Neural cell (in vitro differentiated cells): ENCODE data around the gene LPAR5. TPM values are rescaled to one million over a fixed set of nuclear protein-coding genes. Genes with fewer than 3 reads are reported as not detected.
"Not testable (repeated sequence)": the region's sequence is repeated elsewhere in the genome, so short reads cannot be mapped to it uniquely, and the experiment has no call there.

Source experiments
- H2AFZ ChIP-seq: fragments of 200-600, 300-800 bp; sonication (generic), shearing (Covaris generic); 2 replicates; pipeline ENCODE4 v1.6.0; 2014; ENCODE audit warnings: low read depth, mild to moderate bottlenecking, antibody characterized with exemption, low read length, moderate library complexity
- H3F3A ChIP-seq: fragments of 200-600 bp; shearing (Covaris generic); 2 replicates; pipeline ENCODE4 v1.6.1; 2016; ENCODE audit warnings: mild to moderate bottlenecking, moderate library complexity, mixed read lengths, antibody characterized with exemption, low read length; ENCODE audit not compliant: insufficient read depth, poor library complexity, severe bottlenecking
- H3K27ac ChIP-seq: fragments of 200-600, 300-800 bp; sonication (generic), shearing (Covaris generic); 2 replicates; pipeline ENCODE4 v1.5.1; 2014; ENCODE audit warnings: mild to moderate bottlenecking, low read length, moderate library complexity
- H3K27me3 ChIP-seq: fragments of 300-800, 200-600 bp; sonication (generic), shearing (Covaris generic); 2 replicates; pipeline ENCODE4 v1.6.0; 2014; ENCODE audit warnings: mild to moderate bottlenecking, low read depth, low read length, moderate library complexity; ENCODE audit not compliant: insufficient read depth
- H3K36me3 ChIP-seq: fragments of 300-800, 200-600 bp; sonication (generic), shearing (Covaris generic); 2 replicates; pipeline ENCODE4 v1.5.1; 2014; ENCODE audit warnings: mild to moderate bottlenecking, antibody characterized with exemption, low read length, moderate library complexity; ENCODE audit not compliant: insufficient read depth
- H3K4me2 ChIP-seq: fragments of 300-800, 200-600 bp; sonication (generic), shearing (Covaris generic); 2 replicates; pipeline ENCODE4 v1.6.0; 2014; ENCODE audit warnings: mild to moderate bottlenecking, low read length
- H3K4me3 ChIP-seq: fragments of 300-800, 200-600 bp; sonication (generic), shearing (Covaris generic); 2 replicates; pipeline ENCODE4 v1.5.1; 2014; ENCODE audit warnings: mild to moderate bottlenecking, low read length, moderate library complexity
- H3K79me2 ChIP-seq: fragments of 200-600 bp; shearing (Covaris generic); replicated peaks from 2 replicates; pipeline ENCODE4 v1.6.0; 2014; ENCODE audit warnings: mild to moderate bottlenecking, low read length, moderate library complexity; ENCODE audit not compliant: insufficient read depth
- H3K9ac ChIP-seq: fragments of 300-800, 200-600 bp; sonication (generic), shearing (Covaris generic); 2 replicates; pipeline ENCODE4 v1.6.1; 2016; ENCODE audit warnings: mild to moderate bottlenecking, low read length, mixed read lengths
- H3K9me2 ChIP-seq: fragments of 200-600 bp; shearing (Covaris generic); 2 replicates; pipeline ENCODE4 v1.6.1; 2016; ENCODE audit warnings: mild to moderate bottlenecking, low read length, mixed read lengths; ENCODE audit not compliant: insufficient read depth
- H3K9me3 ChIP-seq: fragments of 200-600, 300-800 bp; sonication (generic), shearing (Covaris generic); 2 replicates; pipeline ENCODE4 v1.6.1; 2016; ENCODE audit warnings: mild to moderate bottlenecking, mixed run types, low read length, moderate library complexity, mixed read lengths
- H4K20me1 ChIP-seq: fragments of 200-600 bp; shearing (Covaris generic); 2 replicates; pipeline ENCODE4 v1.6.1; 2016; ENCODE audit warnings: mild to moderate bottlenecking, mixed run types; ENCODE audit not compliant: insufficient read depth
- EP300 ChIP-seq: fragments of 450-650 bp; conservative IDR thresholded peaks from 2 replicates; pipeline ENCODE4 v1.6.1; 2014; ENCODE audit warnings: antibody characterized with exemption, mild to moderate bottlenecking, moderate library complexity; ENCODE audit not compliant: poor library complexity, severe bottlenecking
- EZH2 ChIP-seq: fragments of 200-600, 300-800 bp; shearing (Covaris generic), sonication (generic); IDR thresholded peaks from 2 replicates; pipeline ENCODE4 v1.6.1; 2014; ENCODE audit warnings: antibody characterized with exemption, low read length, borderline replicate concordance, mild to moderate bottlenecking; ENCODE audit not compliant: insufficient read depth, poor library complexity, severe bottlenecking
- MXI1 ChIP-seq: fragments of 450-650 bp; conservative IDR thresholded peaks from 2 replicates; pipeline ENCODE4 v1.6.1; 2014; ENCODE audit warnings: antibody characterized with exemption, mild to moderate bottlenecking; ENCODE audit not compliant: poor library complexity, severe bottlenecking
- POLR2AphosphoS5 ChIP-seq: IDR thresholded peaks from 2 replicates; pipeline ENCODE4 v1.6.1; 2012
- RAD21 ChIP-seq: fragments of 450-650 bp; conservative IDR thresholded peaks from 2 replicates; pipeline ENCODE4 v1.6.1; 2014; ENCODE audit warnings: antibody characterized with exemption, mild to moderate bottlenecking, moderate library complexity
- REST ChIP-seq: IDR thresholded peaks from 2 replicates; pipeline ENCODE4 v1.6.1; 2012; ENCODE audit warnings: borderline replicate concordance
- SMC3 ChIP-seq: fragments of 450-650 bp; conservative IDR thresholded peaks from 2 replicates; pipeline ENCODE4 v1.6.1; 2014; ENCODE audit warnings: antibody characterized with exemption, mild to moderate bottlenecking, moderate library complexity; ENCODE audit not compliant: poor library complexity
- TAF1 ChIP-seq: IDR thresholded peaks from 2 replicates; pipeline ENCODE4 v1.6.1; 2012; ENCODE audit warnings: low read depth
- polyA plus RNA-seq: library from polyadenylated mRNA; depleted of rRNA; stranded (reverse); fragments of >200 nt; gene quantifications from 2 replicates; pipeline ENCODE4 v1.2.3, GENCODE V29; 2014
- TF ChIP-seq, protein P1 (sequence below): fragments of 450-650 bp; IDR thresholded peaks from 2 replicates; pipeline ENCODE4 v1.5.1; 2014; ENCODE audit warnings: antibody characterized with exemption, mild to moderate bottlenecking, moderate library complexity; ENCODE audit not compliant: poor library complexity, severe bottlenecking

Gene LPAR5
- polyA plus RNA-seq, 1 donor from 2014 or later = not detected

GRCh38 chr12:6602526-6602925, 33.2 kb downstream of the LPAR5 start:
- no peak overlapping the region for H3K4me2 ChIP-seq
- H4K20me1 ChIP-seq = peaks cover 20% of the 10 kb centered on the region
- no peaks in the 10 kb centered on the region for H3K36me3 ChIP-seq
- H3K27ac ChIP-seq = no peak overlapping the region
- H3K9me3 ChIP-seq = no peaks in the 10 kb centered on the region
- no peaks in the 10 kb centered on the region for H3F3A ChIP-seq
- peak overlapping the region; percentile 69 for H3K4me3 ChIP-seq
- no peak overlapping the region for H3K9ac ChIP-seq
- H3K27me3 ChIP-seq = no peaks in the 10 kb centered on the region
- H3K79me2 ChIP-seq = peaks cover 60% of the 10 kb centered on the region
- no peak for TF ChIP-seq TAF1
- TF ChIP-seq POLR2AphosphoS5 = no peak
- no peak for TF ChIP-seq RAD21
- TF ChIP-seq SMC3 = no peak
- TF ChIP-seq, protein P1, sequence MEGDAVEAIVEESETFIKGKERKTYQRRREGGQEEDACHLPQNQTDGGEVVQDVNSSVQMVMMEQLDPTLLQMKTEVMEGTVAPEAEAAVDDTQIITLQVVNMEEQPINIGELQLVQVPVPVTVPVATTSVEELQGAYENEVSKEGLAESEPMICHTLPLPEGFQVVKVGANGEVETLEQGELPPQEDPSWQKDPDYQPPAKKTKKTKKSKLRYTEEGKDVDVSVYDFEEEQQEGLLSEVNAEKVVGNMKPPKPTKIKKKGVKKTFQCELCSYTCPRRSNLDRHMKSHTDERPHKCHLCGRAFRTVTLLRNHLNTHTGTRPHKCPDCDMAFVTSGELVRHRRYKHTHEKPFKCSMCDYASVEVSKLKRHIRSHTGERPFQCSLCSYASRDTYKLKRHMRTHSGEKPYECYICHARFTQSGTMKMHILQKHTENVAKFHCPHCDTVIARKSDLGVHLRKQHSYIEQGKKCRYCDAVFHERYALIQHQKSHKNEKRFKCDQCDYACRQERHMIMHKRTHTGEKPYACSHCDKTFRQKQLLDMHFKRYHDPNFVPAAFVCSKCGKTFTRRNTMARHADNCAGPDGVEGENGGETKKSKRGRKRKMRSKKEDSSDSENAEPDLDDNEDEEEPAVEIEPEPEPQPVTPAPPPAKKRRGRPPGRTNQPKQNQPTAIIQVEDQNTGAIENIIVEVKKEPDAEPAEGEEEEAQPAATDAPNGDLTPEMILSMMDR = no peak
- TF ChIP-seq REST = no peak
- TF ChIP-seq EZH2 = no peak
- TF ChIP-seq MXI1 = no peak
- TF ChIP-seq EP300 = no peak
- H3K9me2 ChIP-seq = no peaks in the 10 kb centered on the region
- H2AFZ ChIP-seq = no peak overlapping the region

DNA sequence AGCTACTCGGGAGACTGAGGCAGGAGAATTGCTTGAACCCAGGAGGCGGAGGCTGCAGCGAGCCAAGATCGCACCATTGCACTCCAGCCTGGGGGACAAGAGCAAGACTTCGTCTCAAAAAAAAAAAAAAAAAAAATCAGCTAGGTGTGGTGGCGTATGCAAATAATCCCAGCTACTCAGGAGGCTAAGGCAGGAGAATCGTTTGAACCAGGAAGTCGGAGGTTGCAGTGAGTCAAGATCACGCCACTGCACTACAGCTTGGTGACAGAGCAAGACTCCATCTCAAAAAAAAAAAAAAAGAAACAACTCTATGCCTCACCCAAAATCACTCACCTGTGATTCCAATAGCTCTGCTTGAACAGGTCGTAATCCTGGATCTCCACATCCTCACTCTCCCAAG, 40.1 kb downstream of the LPAR5 start:
- not testable (repeated sequence) for H3K27ac ChIP-seq, H4K20me1 ChIP-seq, H3K9me2 ChIP-seq, H3K4me2 ChIP-seq, H3F3A ChIP-seq, H3K9me3 ChIP-seq, H3K27me3 ChIP-seq, H3K9ac ChIP-seq, H3K4me3 ChIP-seq, H3K36me3 ChIP-seq, H2AFZ ChIP-seq
- peaks cover 15% of the 10 kb centered on the region for H3K79me2 ChIP-seq

GRCh38 chr12:6592087-6592486, 43.7 kb downstream of the LPAR5 start:
- TF ChIP-seq POLR2AphosphoS5 = no peak
- TF ChIP-seq TAF1 = no peak
- TF ChIP-seq, protein P1 = no peak
- TF ChIP-seq SMC3 = no peak
- TF ChIP-seq EP300 = no peak
- no peak for TF ChIP-seq MXI1
- TF ChIP-seq RAD21 = no peak
- no peak for TF ChIP-seq EZH2
- no peak for TF ChIP-seq REST
- no peaks in the 10 kb centered on the region for H3K9me3 ChIP-seq
- no peaks in the 10 kb centered on the region for H3K27me3 ChIP-seq
- H2AFZ ChIP-seq = no peak overlapping the region
- no peaks in the 10 kb centered on the region for H3K9me2 ChIP-seq
- no peaks in the 10 kb centered on the region for H4K20me1 ChIP-seq
- no peak overlapping the region for H3K27ac ChIP-seq
- H3F3A ChIP-seq = no peaks in the 10 kb centered on the region
- no peak overlapping the region for H3K9ac ChIP-seq
- no peak overlapping the region for H3K4me2 ChIP-seq
- H3K79me2 ChIP-seq = peaks cover 13% of the 10 kb centered on the region
- H3K36me3 ChIP-seq = peaks cover 19% of the 10 kb centered on the region
- no peak overlapping the region for H3K4me3 ChIP-seq
